ENCODE results near the gene STPG2. TPM values are rescaled to one million over a fixed set of nuclear protein-coding genes. Genes with fewer than 3 reads are reported as not detected.

STPG2 gene
- total and polyA plus RNA-seq, 4 donors, result 0.05 to 0.67 (median 0.28) TPM; not detected in 1

- TF ChIP-seq ZBTB33 (IDR thresholded peaks at IDR 0.05) (no peak), GABPA (IDR thresholded peaks at IDR 0.05 in 1 of 2, conservative IDR thresholded peaks at IDR 0.05 in 1 of 2) (no peak)
Measured at GRCh38 chr4:97841512-97841911, 301.8 kb downstream of the STPG2 start (continued).

GRCh38 chr4:97836662-97837061 is 306.6 kb downstream of the STPG2 start:
- Histone ChIP-seq H3K9ac (ENCODE audit: low read depth in 1 of 2, low read length in 2 of 2) (no peak overlapping the region), H3K4me1 (ENCODE audit: control insufficient read depth in 4 of 4, insufficient read depth in 4 of 4, low read length in 3 of 4) (peaks cover 0 to 5% (median 1%) of the 10 kb centered on the region in 4 donors), H3K27ac (ENCODE audit: low read depth in 1 of 2, low read length in 2 of 2) (no peak overlapping the region), H3K36me3 (ENCODE audit: control insufficient read depth in 4 of 4, insufficient read depth in 3 of 4, low read depth in 1 of 4, low read length in 3 of 4) (no peaks in the 10 kb centered on the region), H3K4me3 (ENCODE audit: low read depth in 1 of 3, low read length in 3 of 3) (no peak overlapping the region), H3K9me3 (ENCODE audit: control insufficient read depth in 4 of 4, low read length in 3 of 4) (no peaks in the 10 kb centered on the region), H3K27me3 (ENCODE audit: control insufficient read depth in 4 of 4, insufficient read depth in 4 of 4, low read length in 3 of 4) (no peaks in the 10 kb centered on the region)
- no peak for DNase-seq (ENCODE audit: low spot score)
- TF ChIP-seq ATF3 (IDR thresholded peaks at IDR 0.05) (no peak), HNF4A (conservative IDR thresholded peaks at IDR 0.05) (no peak), HNF4G (IDR thresholded peaks at IDR 0.05) (no peak), RAD21 (IDR thresholded peaks at IDR 0.05) (no peak), NR2F2 (IDR thresholded peaks at IDR 0.05) (no peak)

GRCh38 chr4:97828646-97829045 is 314.6 kb downstream of the STPG2 start:
- no peaks in the 10 kb centered on the region for H3K36me3 ChIP-seq (ENCODE audit: control insufficient read depth in 4 of 4, insufficient read depth in 3 of 4, low read depth in 1 of 4, low read length in 3 of 4)
- H3K4me3 ChIP-seq (ENCODE audit: low read depth in 1 of 3, low read length in 3 of 3), result peak overlapping the region in 1 of 3 donors; percentile 5
- no peaks in the 10 kb centered on the region for H3K27me3 ChIP-seq (ENCODE audit: control insufficient read depth in 4 of 4, insufficient read depth in 4 of 4, low read length in 3 of 4)
- H3K27ac ChIP-seq (ENCODE audit: low read depth in 1 of 2, low read length in 2 of 2), result no peak overlapping the region
- H3K9me3 ChIP-seq (ENCODE audit: control insufficient read depth in 4 of 4, low read length in 3 of 4), result no peaks in the 10 kb centered on the region
- DNase-seq (ENCODE audit: low spot score), result no peak
- WGBS, result 83% methylated on average over 7 of the region's 7 CpGs
- H3K4me1 ChIP-seq (ENCODE audit: control insufficient read depth in 4 of 4, insufficient read depth in 4 of 4, low read length in 3 of 4), result no peaks in the 10 kb centered on the region
- H3K9ac ChIP-seq (ENCODE audit: low read depth in 1 of 2, low read length in 2 of 2), result no peak overlapping the region
- TF ChIP-seq GABPA (IDR thresholded peaks at IDR 0.05 in 1 of 2, conservative IDR thresholded peaks at IDR 0.05 in 1 of 2) (no peak), FOXA1 (IDR thresholded peaks at IDR 0.05) (no peak), MAX (IDR thresholded peaks at IDR 0.05) (no peak), EGR1 (IDR thresholded peaks at IDR 0.05; ENCODE audit: low read depth in 2 of 2) (no peak), FOXA2 (IDR thresholded peaks at IDR 0.05) (no peak), YY1 (IDR thresholded peaks at IDR 0.05) (no peak), TAF1 (conservative IDR thresholded peaks at IDR 0.05) (no peak), HNF4G (IDR thresholded peaks at IDR 0.05) (no peak), RAD21 (IDR thresholded peaks at IDR 0.05) (no peak), HNF4A (conservative IDR thresholded peaks at IDR 0.05) (no peak), REST (IDR thresholded peaks at IDR 0.05) (no peak), ZBTB33 (IDR thresholded peaks at IDR 0.05) (no peak), JUND (IDR thresholded peaks at IDR 0.05) (no peak), NR2F2 (IDR thresholded peaks at IDR 0.05) (no peak), ATF3 (IDR thresholded peaks at IDR 0.05) (no peak), RXRA (IDR thresholded peaks at IDR 0.05) (no peak), SP1 (IDR thresholded peaks at IDR 0.05) (no peak), CTCF (IDR thresholded peaks at IDR 0.05; ENCODE audit: low read depth, low read length, missing input control) (no peak)

All from liver (tissue), 9 donors.